COLO668 (cell line): ENCODE results near the gene CMSS1.

Experiments used
- DNase-seq: peaks from one replicate; lab custom pipeline; 2025; ENCODE audit not compliant: unreplicated experiment; lab: John Stamatoyannopoulos, UW

Gene CMSS1

DNA sequence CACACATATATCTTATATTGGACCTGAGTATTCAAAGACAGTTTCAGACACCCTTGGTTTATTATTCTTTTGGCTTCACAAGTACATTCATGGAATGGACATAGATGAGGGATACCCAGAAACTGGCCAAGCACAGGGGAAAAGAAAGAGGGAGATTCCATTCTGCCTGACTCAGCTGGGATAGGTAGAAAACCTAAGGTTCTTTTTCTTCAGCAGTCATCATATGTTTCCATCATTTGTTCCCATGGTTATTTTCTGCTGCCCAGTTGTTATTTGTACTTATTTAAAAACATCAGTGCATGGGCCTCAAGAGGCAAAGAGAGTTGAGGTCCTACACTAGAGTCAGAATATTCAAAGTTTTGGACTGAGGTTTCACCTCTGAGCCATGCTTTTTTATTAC lies 204.8 kb downstream of the CMSS1 start:
- DNase-seq: no peak

DNA sequence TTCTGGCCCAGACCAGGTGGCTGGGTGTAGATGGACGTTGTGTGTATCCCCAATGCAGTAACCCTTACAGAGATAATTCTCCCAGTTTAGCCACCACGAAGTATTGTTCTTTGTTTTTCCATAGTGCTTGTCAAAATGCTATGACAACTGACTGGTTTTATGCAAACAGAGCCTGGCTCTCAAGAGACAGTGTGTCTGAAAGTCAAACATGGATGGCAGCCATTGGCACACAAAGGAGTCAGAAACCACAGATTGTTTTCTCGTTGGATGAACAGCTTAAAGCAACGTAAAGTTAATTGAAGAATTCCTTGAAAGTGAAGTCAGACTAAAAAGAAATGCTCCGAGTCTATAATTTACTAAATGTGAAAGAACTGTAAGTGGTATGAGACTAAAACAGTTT lies 205.5 kb downstream of the CMSS1 start:
- DNase-seq: peak; percentile 41

DNA sequence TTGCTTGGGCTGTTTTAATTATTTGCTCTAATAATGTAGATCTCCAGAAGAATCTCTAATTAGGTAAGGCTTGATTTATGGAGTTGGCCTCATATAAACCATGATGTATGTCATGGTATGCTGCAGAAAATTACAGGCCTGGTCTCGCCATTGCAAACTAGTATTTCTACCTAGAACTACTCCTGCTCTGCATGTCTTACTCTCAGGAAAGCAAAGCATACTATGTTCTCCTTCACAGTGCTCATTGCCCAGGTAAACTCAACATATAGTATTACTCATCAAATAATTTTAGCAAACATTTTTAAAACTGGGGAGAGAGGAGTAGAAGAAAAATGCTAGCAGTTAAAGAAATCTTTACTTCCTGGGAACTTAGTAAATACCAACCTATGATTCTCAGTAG lies 205.9 kb downstream of the CMSS1 start:
- DNase-seq: no peak

DNA sequence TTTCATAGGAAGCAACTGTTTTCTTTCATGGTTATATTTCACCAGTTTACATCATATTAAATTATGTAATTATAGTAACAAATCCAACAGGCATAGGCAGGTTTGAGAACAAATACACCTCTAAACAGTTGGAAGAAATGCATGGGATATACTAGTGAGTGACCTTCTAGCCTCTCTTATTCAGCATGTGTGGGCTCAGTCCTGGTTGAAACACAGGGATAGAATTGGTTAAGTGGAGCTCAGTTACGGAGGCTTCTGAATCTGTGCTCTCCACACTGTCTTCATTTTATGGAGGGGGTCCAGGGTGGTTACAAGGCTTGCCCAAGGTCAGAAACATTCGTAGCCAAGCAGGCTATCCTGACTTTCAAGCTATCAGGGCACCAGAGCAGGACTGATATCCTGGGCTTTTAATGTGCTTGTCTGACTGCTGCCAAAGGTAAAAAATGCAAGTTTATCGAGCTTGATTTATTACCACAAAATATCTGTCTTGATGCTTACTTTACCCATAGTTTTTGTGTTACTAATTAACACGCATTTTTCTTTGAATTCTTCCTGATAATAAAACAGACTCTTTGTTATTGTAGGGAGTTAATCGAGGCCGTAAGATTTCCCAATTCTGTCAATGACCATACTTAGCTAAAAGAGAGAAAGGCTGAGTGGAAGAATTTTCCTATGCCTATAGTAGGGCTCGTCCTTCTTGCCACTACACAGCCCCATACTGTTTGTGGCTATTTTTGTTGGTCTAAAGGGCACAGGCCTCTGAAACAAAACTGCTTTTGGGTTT lies 207.1 kb downstream of the CMSS1 start:
- no peak for DNase-seq

DNA sequence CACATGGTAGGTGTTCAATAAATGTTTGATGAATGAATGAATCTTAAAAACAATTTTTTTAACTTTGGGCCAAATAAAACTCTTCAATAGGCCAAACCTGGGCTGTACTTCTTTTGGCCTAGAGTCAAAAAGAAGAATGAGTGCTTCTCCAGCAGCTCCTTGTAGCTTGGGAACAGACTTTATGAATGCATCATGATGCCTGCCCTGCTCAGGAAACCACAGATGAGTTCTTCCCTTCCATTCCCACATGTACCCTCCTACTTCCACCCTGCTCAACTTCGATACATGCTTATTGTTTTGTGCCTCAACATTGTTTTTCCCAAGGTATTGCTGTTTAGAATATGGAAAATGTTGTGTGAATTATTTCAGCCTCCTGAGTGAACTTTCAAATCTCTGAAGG lies 209.7 kb downstream of the CMSS1 start:
- DNase-seq: no peak

DNA sequence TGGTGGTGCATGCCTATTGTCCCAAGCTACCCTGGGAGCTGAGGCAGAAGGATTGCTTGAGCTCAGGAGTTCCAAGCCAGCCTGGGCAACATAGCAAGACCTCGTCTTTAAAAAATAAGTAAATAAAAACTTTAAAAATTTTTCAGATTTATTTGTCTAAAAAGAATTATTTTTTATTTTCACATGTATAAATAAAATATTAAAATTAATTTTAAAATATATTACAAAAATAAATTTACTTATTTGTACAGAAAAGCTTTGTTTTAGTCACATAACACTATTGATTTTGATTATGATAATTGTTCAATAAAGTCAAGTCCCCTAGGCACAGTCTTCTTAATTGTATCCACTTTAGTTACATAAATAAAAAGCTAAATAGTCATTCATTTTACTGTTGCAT lies 211.4 kb downstream of the CMSS1 start:
- no peak for DNase-seq

DNA sequence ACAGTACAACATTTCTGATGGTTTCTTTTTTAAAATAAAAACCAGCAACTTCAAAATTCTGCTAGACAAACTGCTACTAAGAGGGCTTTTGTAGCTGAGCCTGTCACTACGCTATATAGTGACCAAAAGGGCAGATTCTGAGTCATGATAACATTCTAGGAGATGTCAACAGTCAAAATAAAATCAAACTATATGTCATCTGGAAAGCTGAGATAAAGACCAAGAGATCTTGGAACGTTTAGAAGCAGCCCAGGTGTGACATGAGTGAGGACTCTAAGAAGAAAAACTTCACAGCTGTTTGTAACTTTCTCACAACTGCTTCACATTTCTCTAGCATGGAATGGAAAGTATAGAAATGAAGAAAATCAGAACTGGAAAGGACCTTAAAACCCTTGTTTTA lies 212.0 kb downstream of the CMSS1 start:
- no peak for DNase-seq

DNA sequence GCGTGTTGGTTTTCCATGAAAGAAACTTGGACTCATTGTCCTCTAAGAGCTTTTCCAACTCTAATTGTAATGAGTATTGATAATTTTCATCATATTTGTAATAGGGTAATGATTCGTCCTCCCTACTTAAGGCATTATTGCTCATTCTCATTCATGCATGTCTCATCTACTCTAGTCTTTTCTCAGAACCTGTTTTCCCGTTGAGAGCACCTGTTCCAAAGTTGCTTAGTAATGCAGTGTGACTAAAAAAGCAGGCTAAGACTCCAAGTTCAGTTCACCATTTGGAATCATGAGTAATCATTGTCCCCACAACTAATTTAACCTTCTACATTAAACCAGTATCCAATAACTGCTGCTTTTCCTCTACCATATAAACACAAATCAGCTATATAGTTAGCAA lies 212.7 kb downstream of the CMSS1 start:
- no peak for DNase-seq

DNA sequence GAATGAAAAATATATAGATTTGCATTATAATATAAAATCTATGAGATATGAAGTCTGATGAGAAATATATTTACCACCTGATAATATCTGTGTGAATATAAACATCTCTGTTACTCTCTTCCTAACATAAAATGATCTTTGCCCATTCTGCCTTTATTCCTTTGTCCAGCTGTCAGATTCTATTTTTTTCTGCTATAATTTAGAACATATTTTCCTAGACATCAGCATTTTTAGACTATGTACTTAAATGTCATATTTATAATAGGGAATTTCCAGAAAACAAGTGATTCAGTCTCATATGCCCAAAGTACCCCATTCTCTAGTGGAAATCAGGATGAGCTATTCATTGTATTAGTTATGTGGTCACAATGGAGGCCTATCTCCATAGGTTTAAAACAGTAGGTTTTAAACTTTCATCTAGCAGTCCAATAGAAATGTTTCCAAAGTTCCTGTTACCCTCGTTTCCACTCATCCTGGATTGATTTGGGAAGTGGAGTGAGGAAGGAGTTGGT lies 213.3 kb downstream of the CMSS1 start:
- no peak for DNase-seq

DNA sequence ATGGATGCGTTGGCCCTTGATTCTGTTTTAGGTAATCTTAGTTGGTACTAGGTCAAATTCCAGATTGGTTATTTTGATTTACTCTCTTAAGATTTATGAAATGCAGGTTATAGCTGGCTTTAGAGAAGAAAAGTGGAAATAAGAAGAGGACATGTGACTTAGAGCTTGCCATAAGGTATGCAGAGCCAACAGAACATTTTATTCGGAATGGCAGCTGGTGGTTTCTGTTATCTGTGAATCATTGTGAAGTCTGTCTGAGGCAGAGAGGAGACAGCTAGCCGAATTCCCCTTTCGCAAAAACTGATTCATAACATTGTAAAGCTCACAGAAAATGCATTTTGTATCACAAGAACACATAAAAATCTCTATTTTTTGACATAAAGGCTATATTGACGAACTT lies 214.6 kb downstream of the CMSS1 start:
- DNase-seq: no peak

DNA sequence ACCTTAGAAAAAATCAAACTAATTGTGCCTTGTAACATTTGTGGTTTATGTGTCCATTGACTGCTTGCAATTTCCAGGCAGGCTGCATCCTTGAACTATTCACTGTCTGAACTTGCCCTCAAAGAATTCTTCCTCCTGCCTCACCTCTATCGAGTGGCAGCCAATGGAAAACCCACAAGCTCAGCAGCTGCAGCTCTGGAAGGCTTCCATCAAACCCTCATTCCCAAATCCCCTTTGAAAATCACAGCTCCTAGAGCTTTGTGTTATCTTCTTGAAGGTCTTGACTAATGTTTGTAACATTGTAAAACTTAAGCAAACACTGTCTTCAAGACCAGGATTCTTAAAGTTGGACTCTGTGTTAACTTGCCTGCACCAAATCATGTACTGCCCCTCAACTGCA lies 215.5 kb downstream of the CMSS1 start:
- DNase-seq: no peak

DNA sequence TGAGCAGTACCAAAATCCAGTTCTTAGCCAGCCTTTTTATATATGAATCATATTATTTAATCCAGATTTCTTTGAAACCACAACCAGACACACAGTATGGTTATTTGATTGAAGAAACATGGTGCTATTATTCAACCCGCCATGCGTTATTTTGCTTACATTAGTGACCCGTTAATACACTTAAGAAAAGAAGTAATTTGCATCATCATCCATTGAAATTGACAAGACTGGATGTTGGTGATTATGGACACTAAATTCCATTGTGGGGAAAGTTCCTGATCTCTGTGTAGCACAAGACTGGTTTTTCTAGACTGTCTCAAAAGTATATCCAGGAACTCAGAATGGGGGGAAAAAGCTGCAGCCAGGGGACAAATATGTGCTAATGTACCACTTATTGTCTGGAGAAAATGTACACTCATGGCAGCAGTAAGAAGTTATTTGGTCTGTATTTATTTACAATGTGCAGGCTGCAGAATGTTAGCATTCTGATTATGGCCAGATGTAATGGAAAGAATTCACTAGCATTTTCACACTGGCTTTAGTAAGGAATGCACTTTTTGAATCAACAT lies 216.3 kb downstream of the CMSS1 start:
- no peak for DNase-seq

DNA sequence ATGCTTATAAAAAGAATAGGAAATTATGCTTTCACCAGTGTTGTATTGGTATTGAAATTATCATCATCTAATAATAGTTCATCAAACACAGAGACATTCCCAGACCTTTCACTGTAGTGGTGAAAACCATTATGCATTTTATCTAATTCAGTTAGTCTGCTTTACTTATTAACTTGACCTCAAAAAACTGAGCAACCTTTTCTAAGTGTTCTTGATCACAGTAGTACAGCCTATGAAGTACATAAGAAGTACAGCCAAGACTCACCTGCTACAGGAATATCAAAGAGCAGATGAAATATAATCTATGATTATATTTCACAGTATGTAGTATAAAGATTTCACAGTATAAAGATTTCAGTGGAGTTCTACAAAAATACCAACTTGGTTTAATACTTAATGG lies 221.4 kb downstream of the CMSS1 start:
- DNase-seq: no peak

DNA sequence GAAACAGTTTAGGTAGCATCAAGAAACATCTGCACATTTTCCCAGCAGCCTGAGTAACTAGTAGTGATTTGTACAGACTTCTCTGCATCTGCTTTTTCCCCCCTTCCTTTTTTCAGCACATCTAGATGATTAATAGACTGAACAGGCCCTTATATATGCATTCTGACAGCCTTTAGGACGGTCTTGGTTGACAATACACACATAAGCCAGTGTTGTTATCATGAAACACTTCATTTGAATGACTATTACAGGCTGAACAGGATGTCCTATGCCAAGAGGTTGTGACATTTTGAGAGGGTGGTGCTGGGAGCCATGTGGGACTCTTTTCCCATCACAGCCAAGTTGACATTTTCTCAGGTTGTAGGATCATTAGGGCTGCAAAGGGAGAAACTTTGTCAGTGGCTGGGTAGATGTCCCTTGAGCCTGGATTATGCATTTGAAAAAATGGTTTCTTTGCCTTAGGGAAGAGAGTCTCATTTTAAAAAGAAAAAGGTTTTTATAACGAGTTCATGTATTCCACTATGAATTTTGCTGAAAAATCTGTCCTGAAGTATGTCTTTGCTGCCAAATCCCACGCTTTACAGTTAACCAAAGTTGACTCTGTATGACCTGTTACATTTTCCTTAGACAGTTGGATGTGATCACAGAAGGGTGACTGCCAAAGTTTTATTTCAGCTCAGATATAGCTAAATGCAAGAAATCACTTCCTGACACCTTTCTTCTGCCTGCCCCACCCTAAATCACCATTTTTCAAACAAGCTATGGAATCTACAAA lies 223.0 kb downstream of the CMSS1 start:
- DNase-seq: no peak

DNA sequence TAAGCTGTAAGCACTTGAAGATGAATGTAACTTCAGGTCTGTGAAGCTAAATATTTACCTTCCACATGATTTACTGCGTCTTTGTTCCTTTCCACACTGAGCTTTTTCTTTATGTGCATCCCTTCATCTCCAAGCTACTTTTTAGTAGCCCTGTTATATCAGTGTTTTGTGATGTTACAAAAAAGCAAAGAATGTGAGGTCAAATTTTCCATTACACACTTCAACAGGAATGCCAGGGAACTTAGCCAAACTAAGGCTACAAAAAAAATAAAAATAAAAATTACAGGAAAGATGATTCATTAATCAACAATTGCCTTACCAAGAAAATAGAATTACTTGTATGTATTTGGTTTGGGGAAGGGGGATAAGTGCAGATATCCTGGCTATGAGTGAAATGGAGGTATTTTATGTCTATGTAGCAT lies 223.7 kb downstream of the CMSS1 start:
- DNase-seq: no peak

DNA sequence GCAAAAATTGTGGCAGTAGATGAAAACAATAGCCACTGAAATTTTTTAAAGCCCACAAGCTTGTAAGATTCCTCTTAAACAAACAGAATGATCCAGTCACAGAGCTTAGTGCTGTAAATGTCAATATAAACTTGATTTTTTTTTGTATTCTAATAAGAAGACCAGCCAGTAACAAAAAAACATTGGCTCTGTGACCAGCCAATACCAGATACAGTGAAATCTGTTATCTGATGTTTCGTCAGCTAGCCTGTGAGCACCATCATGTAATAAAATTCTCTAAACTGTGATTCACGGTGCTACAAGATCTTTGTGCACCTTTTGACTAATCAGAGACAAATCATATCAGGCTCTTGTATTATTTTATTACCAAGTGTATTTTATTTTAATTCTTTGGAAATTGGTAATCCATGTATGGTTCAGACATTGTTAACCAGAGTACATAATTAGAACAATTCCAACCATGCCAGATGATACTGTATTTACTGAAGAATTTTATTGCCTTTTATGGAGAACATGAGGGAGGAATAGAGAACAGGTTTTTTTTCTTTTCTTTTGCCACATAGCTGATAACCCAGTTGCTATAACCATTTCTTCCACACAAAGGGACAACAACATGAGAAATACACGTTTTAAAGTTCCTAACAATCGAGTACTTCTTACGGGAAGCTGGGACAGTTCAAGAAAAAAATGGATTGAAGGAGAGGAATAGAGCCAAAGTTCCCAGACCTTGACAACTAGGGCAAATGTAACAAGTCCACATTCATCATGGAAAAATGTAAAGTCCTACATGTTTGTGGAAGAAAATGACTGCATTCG lies 224.7 kb downstream of the CMSS1 start:
- no peak for DNase-seq

DNA sequence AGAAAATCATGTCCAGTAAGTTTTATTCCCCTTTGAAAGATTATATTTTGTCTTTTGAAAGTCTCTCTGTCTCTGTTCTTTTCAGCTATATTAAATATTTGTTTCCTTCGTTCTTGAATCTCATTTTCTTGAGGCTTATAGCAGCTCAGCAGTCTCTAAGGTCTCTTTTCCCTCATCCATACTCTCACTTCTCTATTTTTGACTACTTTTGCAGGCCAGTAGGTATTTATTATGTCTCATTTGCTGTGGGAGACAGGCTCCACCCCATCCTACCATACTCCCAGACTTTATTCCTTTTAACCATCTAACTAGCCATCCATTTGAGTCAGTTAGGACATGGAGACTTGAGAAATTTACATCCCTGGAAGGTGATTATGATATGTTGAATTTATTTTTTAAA lies 225.6 kb downstream of the CMSS1 start:
- no peak for DNase-seq

DNA sequence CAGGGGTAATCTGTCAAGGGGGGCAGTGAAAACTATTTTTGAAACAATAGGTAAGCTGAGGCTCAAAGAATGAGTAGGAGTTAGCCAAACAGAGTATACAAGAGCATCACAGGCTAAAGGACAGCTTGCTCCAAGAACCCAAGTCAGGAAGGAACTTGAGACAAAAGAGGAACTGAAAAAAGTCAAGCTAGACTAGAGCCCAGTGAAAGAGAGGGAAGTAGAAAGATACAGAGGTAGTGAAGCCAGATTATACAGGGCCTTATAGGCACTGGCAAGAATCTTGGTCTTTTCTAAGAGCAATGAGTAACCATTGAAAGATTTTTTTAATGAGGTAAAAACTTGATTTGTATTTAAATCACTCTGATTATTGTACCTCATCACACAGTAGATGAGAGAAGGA lies 226.7 kb downstream of the CMSS1 start:
- DNase-seq: no peak

DNA sequence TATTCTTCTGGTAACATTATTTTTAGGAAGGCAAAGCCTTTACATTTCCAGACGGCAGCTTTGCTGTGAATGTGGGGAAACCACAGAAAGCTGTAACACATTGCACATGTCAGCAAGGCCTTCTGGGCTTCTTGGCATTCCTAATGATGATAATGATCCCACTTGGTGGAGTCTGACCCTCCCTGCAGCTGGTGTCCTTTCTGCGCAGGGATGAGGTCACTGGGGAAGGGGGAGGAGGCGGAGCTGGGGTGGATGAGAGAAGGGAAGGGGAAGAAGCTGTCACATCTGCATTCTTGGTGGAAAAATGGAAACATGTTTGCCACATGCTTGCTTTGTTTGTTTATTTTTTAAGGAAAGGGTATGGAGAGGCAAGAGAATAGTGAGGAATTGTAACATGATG lies 228.0 kb downstream of the CMSS1 start:
- peak; percentile 3 for DNase-seq

DNA sequence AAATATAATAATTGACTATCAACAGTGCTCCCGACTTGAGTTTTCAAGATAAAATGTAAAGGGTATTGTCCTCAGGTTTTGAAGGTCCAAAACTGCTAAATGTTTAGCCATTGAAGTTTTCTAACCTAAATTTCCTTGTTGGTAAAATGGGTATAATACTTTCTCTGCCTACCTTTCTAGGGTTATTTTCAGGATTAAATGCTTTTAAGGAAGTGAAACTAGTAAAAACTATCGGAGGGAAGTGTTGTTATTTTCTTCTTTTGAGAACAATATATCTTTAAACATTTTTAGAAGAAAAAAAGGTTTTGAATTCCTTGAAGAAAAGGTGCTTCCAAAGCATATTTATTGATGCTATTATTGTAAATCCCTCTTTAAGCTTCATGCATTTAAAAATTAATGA lies 229.3 kb downstream of the CMSS1 start:
- DNase-seq: no peak

DNA sequence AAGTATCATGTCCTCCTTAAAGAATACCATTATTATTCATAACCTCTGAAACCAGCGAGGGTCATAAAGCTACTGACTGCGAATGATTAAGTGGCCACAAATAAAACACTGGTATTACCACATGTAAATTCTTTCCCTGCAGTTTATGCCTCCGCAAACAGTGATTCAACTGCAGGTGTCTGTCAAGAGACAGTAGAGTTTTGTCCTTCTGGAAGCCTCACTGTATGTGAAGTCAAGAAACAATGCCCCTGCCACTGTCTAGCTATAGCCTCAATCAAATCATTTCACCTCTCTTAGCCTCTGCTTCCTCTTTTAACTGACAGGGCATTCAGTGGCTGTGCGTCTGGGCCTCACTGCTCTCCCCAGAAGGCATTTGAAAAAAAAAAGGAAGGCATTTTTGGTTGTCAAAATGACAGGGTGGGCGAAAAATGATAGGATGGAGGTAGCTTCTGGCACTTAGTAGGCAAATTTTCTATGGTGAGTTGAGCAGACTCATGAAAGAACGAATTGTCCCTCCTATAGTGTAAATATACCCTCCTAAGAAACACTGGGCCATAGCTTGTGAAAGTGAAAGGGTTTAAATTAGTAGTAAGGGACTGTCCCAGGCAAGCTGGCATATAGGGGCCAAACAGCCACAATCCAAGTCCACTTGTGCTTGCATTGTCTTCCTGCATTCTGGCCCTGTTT lies 229.9 kb downstream of the CMSS1 start:
- DNase-seq: peak; percentile 9
